ENCODE data around the gene PLS3.

The PLS3 gene

DNA sequence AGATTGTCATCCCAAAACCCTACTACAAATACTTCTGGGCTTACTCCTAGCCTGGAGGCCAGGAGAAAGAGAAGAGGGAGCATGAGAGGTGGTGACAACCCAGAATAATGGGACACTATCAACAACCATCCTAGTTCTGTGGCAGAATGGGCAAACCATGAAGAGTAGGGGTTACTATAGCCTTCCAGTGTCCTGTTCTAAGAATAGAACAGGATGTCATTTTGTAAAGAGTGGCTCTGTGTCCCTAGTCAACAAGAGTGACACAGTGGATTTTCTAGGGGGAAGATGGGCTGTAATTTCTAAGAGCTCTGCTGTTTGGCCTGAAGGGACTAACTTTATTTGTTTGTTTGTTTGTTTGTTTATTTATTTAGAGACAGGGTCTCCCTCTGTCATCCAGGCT lies 136.0 kb downstream of the PLS3 start:
- DNase-seq: no peak

DNA sequence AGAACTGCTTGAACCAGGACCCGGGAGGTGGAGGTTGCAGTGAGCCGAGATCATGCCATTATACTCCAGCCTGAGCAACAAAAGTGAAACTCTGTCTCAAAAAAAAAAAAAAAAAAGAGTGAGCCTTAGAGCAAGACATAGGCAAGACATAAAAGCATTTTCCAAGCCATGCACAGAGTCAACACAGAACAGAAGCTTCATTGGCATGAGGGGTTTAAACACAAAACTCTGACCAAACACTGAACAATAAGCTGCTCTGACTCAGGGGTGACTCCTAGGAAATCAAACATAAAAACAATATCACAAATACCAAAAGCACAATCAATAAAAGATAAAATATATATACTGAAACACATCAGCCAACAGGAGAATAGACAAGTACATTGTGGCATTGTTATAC lies 136.8 kb downstream of the PLS3 start:
- no peak for DNase-seq
